Measurements from ENCODE around the gene UGT1A5. TPM values are rescaled to one million over a fixed set of nuclear protein-coding genes. Genes with fewer than 3 reads are reported as not detected.
"Not testable (repeated sequence)": the region's sequence is repeated elsewhere in the genome, so short reads cannot be mapped to it uniquely, and the experiment has no call there.

The UGT1A5 gene
- total RNA-seq, 1 experiment from 2014 or later = not detected

DNA sequence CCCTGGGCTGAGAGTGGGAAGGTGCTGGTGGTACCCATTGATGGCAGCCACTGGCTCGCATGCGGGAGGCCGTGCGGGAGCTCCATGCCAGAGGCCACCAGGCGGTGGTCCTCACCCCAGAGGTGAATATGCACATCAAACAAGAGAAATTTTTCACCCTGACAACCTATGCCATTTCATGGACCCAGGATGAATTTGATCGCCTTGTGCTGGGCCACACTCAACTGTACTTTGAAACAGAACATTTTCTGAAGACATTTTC, 34.5 kb downstream of the UGT1A5 start:
- Histone ChIP-seq H3K4me3 (replicated peaks in 1 of 2; ENCODE audit: low read depth in 1 of 2, low read length in 2 of 2) (no peak overlapping the region), H3K36me3 (ENCODE audit: control insufficient read depth in 1 of 2, insufficient read depth in 2 of 2, low read length in 2 of 2) (no peaks in the 10 kb centered on the region), H3K27me3 (ENCODE audit: insufficient read depth, low read length) (no peaks in the 10 kb centered on the region), H4K20me1 (ENCODE audit: insufficient read depth) (no peaks in the 10 kb centered on the region), H3K79me2 (ENCODE audit: insufficient read depth, low read length) (no peaks in the 10 kb centered on the region), H3K27ac (ENCODE audit: low read depth, low read length) (no peak overlapping the region), H3K4me2 (ENCODE audit: low read length) (no peak overlapping the region), H3K9me2 (ENCODE audit: insufficient read depth) (no peaks in the 10 kb centered on the region), H3K4me1 (ENCODE audit: control insufficient read depth in 1 of 2, insufficient read depth in 2 of 2, low read length in 2 of 2) (no peaks in the 10 kb centered on the region), H3K9me3 (ENCODE audit: control insufficient read depth in 1 of 2, insufficient read depth in 1 of 2, low read depth in 1 of 2, low read length in 2 of 2) (no peaks in the 10 kb centered on the region), H2AFZ (ENCODE audit: low read depth, low read length, poor library complexity, severe bottlenecking) (no peak overlapping the region), H3K9ac (ENCODE audit: low read length) (no peak overlapping the region)
- TF ChIP-seq POLR2A (IDR thresholded peaks at IDR 0.05; ENCODE audit: borderline replicate concordance, extremely low read depth, insufficient read depth, insufficient read length) (no peak), EZH2 (IDR thresholded peaks at IDR 0.05) (no peak), JUND (IDR thresholded peaks at IDR 0.05) (no peak), MAX (IDR thresholded peaks at IDR 0.05) (no peak), ZFX (IDR thresholded peaks at IDR 0.05) (no peak), YY1 (IDR thresholded peaks at IDR 0.05; ENCODE audit: extremely low read depth, insufficient replicate concordance, low read depth, low read length) (no peak), EGR1 (IDR thresholded peaks at IDR 0.05; ENCODE audit: low read depth) (no peak), ELF1 (IDR thresholded peaks at IDR 0.05; ENCODE audit: borderline replicate concordance, low read depth) (no peak), CBX3 (IDR thresholded peaks at IDR 0.05; ENCODE audit: low read depth) (no peak), EZH2phosphoT487 (IDR thresholded peaks at IDR 0.05; ENCODE audit: borderline replicate concordance) (no peak), ZNF274 (IDR thresholded peaks at IDR 0.05; ENCODE audit: low read depth, low read length) (no peak)
- CTCF ChIA-PET = no interaction called here
- ATAC-seq (no peak), DNase-seq (ENCODE audit: low read depth, low spot score) (no peak)
- RAD21 ChIA-PET (ENCODE audit: low non-redundant PET in 1 of 2, low total read pairs in 2 of 2, uncharacterized antibody in 2 of 2, unreplicated experiment in 2 of 2) = no interaction called here
- intact Hi-C loops (cut with micrococcal nuclease) = no loop called here
- POLR2A ChIA-PET = no interaction called here
- BruUV-seq (replicated peaks) = no TSS peak

- H3K79me2 ChIP-seq (ENCODE audit: insufficient read depth, low read length); H3K27ac ChIP-seq (ENCODE audit: low read depth, low read length); BruUV-seq (replicated peaks); CTCF ChIA-PET; H4K20me1 ChIP-seq (ENCODE audit: insufficient read depth); H3K9ac ChIP-seq (ENCODE audit: low read length); H2AFZ ChIP-seq (ENCODE audit: low read depth, low read length, poor library complexity, severe bottlenecking); ATAC-seq; H3K27me3 ChIP-seq (ENCODE audit: insufficient read depth, low read length); H3K9me3 ChIP-seq (ENCODE audit: control insufficient read depth in 1 of 2, insufficient read depth in 1 of 2, low read depth in 1 of 2, low read length in 2 of 2); RAD21 ChIA-PET (ENCODE audit: low non-redundant PET in 1 of 2, low total read pairs in 2 of 2, uncharacterized antibody in 2 of 2, unreplicated experiment in 2 of 2); H3K4me3 ChIP-seq (replicated peaks in 1 of 2; ENCODE audit: low read depth in 1 of 2, low read length in 2 of 2); H3K9me2 ChIP-seq (ENCODE audit: insufficient read depth); POLR2A ChIA-PET; H3K4me2 ChIP-seq (ENCODE audit: low read length); H3K36me3 ChIP-seq (ENCODE audit: control insufficient read depth in 1 of 2, insufficient read depth in 2 of 2, low read length in 2 of 2); intact Hi-C loops (cut with micrococcal nuclease); DNase-seq (ENCODE audit: low read depth, low spot score); H3K4me1 ChIP-seq (ENCODE audit: control insufficient read depth in 1 of 2, insufficient read depth in 2 of 2, low read length in 2 of 2): not testable (repeated sequence)
Measured at GRCh38 chr2:233750689-233751088, 38.0 kb downstream of the UGT1A5 start.

DNA sequence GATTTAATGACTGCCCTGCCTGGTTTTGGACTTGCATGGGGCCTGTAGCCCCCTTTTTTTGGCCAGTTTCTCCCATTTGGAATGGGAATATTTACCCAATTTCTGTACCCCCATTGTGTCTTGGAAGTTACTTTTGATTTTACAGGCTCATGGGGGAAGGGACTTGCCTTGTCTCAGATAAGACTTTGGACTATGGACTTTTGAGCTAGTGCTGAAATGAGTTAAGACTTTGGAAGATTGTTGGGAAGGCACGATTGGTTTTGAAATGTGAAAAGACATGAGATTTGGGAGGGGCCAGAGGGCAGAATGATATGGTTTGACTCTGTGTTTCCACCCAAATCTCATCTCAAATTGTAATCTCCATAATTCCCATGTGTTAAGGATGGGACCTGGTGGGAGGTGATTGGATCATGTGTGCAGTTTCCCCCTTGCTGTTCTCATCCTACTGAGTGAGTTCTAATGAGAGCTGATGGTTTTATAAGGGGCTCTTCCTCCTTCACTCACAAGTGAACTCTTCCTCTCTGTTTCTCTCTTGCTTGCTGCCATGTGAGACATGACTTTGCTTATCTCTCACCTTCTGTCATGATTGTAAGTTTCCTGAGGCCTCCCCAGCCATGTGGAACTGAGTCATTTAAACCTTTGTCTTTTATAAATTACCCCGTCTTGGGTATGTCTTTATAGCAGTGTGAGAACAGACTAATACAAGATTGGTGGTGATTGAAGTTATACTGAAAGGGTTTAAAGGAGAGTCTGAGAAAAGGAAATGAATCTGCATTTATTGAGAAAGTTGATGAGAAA, 38.7 kb downstream of the UGT1A5 start:
- H3K36me3 ChIP-seq (ENCODE audit: control insufficient read depth in 1 of 2, insufficient read depth in 2 of 2, low read length in 2 of 2); H3K9me3 ChIP-seq (ENCODE audit: control insufficient read depth in 1 of 2, insufficient read depth in 1 of 2, low read depth in 1 of 2, low read length in 2 of 2); DNase-seq (ENCODE audit: low read depth, low spot score); H3K4me1 ChIP-seq (ENCODE audit: control insufficient read depth in 1 of 2, insufficient read depth in 2 of 2, low read length in 2 of 2); H3K4me2 ChIP-seq (ENCODE audit: low read length); CTCF ChIA-PET; BruUV-seq (replicated peaks); POLR2A ChIA-PET; ATAC-seq; H4K20me1 ChIP-seq (ENCODE audit: insufficient read depth); H3K27me3 ChIP-seq (ENCODE audit: insufficient read depth, low read length); H3K4me3 ChIP-seq (replicated peaks in 1 of 2; ENCODE audit: low read depth in 1 of 2, low read length in 2 of 2); H3K27ac ChIP-seq (ENCODE audit: low read depth, low read length); H3K9ac ChIP-seq (ENCODE audit: low read length); H3K9me2 ChIP-seq (ENCODE audit: insufficient read depth); H3K79me2 ChIP-seq (ENCODE audit: insufficient read depth, low read length); RAD21 ChIA-PET (ENCODE audit: low non-redundant PET in 1 of 2, low total read pairs in 2 of 2, uncharacterized antibody in 2 of 2, unreplicated experiment in 2 of 2); H2AFZ ChIP-seq (ENCODE audit: low read depth, low read length, poor library complexity, severe bottlenecking); intact Hi-C loops (cut with micrococcal nuclease): not testable (repeated sequence)

All from HCT116 (cell line).